ENCODE measurements around the gene RO60. TPM values are rescaled to one million over a fixed set of nuclear protein-coding genes. Genes with fewer than 3 reads are reported as not detected.

The RO60 gene
- total RNA-seq, 2 donors from 2014 or later = 79.4 to 92.0 TPM

DNA sequence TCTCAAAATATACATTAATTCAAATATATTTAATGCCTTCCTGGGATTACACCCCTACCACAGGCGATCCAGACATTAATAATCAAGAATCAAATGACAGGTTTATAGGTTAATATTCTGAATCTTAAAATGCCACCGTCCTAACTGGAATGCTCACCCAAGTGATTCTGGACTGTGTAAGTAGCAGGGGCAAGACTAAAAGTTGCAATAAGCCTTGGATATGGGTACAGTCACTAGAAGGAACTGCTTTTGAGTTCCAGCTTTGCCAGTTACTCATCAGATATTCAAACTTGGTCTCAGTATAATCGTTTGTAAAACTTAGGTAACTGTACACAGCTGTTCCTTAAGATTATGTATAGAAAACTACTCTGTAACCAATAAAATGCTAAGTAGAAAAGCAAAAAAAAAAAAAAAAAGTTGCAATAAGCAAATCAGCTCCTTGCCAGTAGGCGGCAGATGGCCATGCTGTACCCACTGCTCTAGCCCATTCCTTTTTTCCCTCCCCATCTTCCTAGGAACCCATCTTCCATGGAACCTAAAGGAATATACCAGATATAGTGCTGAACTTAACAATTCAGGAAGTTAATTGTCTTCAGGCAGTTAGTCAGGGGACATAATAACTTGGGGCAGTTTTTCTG, 10.5 kb downstream of the RO60 start:
- no peak overlapping the region for H3K27ac Mint-ChIP-seq
- peaks cover 12% of the 10 kb centered on the region for H3K36me3 Mint-ChIP-seq (ENCODE audit: low read depth)
- Histone ChIP-seq H3K4me1 (ENCODE audit: control insufficient read depth, insufficient read depth, low read length) (peaks cover 16% of the 10 kb centered on the region), H3K9me3 (ENCODE audit: control insufficient read depth, low read length) (no peaks in the 10 kb centered on the region), H3K4me3 (ENCODE audit: low read length) (no peak overlapping the region), H3K36me3 (ENCODE audit: control insufficient read depth, insufficient read depth, low read length) (peaks cover 12% of the 10 kb centered on the region), H3K9ac (ENCODE audit: extremely low read depth, low read length, poor library complexity, severe bottlenecking) (no peak overlapping the region), H3K27ac (ENCODE audit: low read depth, low read length) (no peak overlapping the region), H3K27me3 (ENCODE audit: control insufficient read depth, insufficient read depth, low read length, poor library complexity, severe bottlenecking) (peaks cover 19% of the 10 kb centered on the region)
- peak; percentile 76 for DNase-seq
- H3K9me3 Mint-ChIP-seq = no peaks in the 10 kb centered on the region
- 67% methylated on average over 4 of the region's 4 CpGs; no CpG with 5 or more reads in 1 of the 2 experiments for WGBS, 2 experiments (ENCODE audit: insufficient coverage in 1 of 2, insufficient read length in 1 of 2)
- peaks cover 9% of the 10 kb centered on the region for H3K4me1 Mint-ChIP-seq
- peak; percentile 82 for TF ChIP-seq CTCF (conservative IDR thresholded peaks at IDR 0.05)
- no peak overlapping the region for H3K4me3 Mint-ChIP-seq
- H3K27me3 Mint-ChIP-seq (ENCODE audit: insufficient read depth) = peaks cover 2% of the 10 kb centered on the region

DNA sequence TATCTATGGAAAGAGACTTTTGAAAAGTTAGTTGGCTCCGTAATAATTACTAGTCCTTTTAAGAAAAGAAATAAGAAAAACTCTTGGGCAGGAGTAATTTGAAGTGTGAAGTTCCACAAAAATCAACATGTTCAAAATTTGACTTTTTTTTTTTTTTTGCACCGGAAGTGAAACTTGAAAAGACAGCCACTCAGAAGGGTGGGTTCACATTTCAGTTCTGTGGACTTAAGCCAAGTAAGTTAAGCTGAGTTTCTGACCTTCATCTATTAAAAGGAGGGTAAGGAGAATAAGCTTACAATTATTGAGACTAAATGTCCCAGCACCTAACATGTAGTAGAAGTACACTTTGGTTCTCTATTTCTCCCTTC, 11.0 kb downstream of the RO60 start:
- H3K27ac Mint-ChIP-seq = no peak overlapping the region
- H3K9me3 Mint-ChIP-seq = no peaks in the 10 kb centered on the region
- H3K4me3 Mint-ChIP-seq = no peak overlapping the region
- no peak for DNase-seq
- peaks cover 12% of the 10 kb centered on the region for H3K36me3 Mint-ChIP-seq (ENCODE audit: low read depth)
- no peak overlapping the region for H3K9ac ChIP-seq (ENCODE audit: extremely low read depth, low read length, poor library complexity, severe bottlenecking)
- no peak overlapping the region for H3K4me3 ChIP-seq (ENCODE audit: low read length)
- no peaks in the 10 kb centered on the region for H3K9me3 ChIP-seq (ENCODE audit: control insufficient read depth, low read length)
- WGBS, 2 experiments (ENCODE audit: insufficient coverage in 1 of 2, insufficient read length in 1 of 2) = 89% methylated on average over 2 of the region's 2 CpGs; no CpG with 5 or more reads in 1 of the 2 experiments
- H3K27me3 ChIP-seq (ENCODE audit: control insufficient read depth, insufficient read depth, low read length, poor library complexity, severe bottlenecking) = peaks cover 14% of the 10 kb centered on the region
- H3K27ac ChIP-seq (ENCODE audit: low read depth, low read length) = no peak overlapping the region
- TF ChIP-seq CTCF (conservative IDR thresholded peaks at IDR 0.05) = peak; percentile 7
- H3K36me3 ChIP-seq (ENCODE audit: control insufficient read depth, insufficient read depth, low read length) = peaks cover 12% of the 10 kb centered on the region
- peaks cover 9% of the 10 kb centered on the region for H3K4me1 Mint-ChIP-seq
- peaks cover 2% of the 10 kb centered on the region for H3K27me3 Mint-ChIP-seq (ENCODE audit: insufficient read depth)
- H3K4me1 ChIP-seq (ENCODE audit: control insufficient read depth, insufficient read depth, low read length) = peaks cover 16% of the 10 kb centered on the region

DNA sequence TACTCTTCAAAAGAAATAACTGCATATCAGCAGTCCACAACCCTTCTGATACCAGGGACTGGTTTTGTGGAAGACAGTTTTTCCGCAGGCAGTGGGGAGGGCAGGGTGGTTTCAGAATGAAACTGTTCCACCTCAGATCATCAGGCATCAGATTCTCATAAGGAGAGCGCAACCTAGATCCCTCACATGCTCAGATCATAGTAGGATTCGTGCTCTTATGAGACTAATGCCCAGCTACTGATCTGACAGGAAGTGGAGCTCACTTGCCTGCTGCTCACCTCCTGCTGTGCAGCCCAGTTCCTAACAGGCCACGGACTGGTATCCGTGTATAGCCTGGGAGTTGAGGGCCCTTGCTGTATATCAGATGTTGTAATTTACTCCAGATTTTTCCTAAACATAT, 11.5 kb downstream of the RO60 start:
- H3K36me3 Mint-ChIP-seq (ENCODE audit: low read depth) = peaks cover 12% of the 10 kb centered on the region
- 60 to 87% methylated on average over 3 to 5 of the region's 5 CpGs for WGBS, 2 experiments (ENCODE audit: insufficient coverage in 1 of 2, insufficient read length in 1 of 2)
- H3K4me3 Mint-ChIP-seq = no peak overlapping the region

More for the DNA sequence above, 11.5 kb downstream of the RO60 start:
- Histone ChIP-seq H3K27ac (ENCODE audit: low read depth, low read length) (no peak overlapping the region), H3K36me3 (ENCODE audit: control insufficient read depth, insufficient read depth, low read length) (peaks cover 16% of the 10 kb centered on the region), H3K27me3 (ENCODE audit: control insufficient read depth, insufficient read depth, low read length, poor library complexity, severe bottlenecking) (peaks cover 8% of the 10 kb centered on the region), H3K4me1 (ENCODE audit: control insufficient read depth, insufficient read depth, low read length) (peaks cover 14% of the 10 kb centered on the region), H3K4me3 (ENCODE audit: low read length) (no peak overlapping the region), H3K9ac (ENCODE audit: extremely low read depth, low read length, poor library complexity, severe bottlenecking) (no peak overlapping the region), H3K9me3 (ENCODE audit: control insufficient read depth, low read length) (no peaks in the 10 kb centered on the region)
- DNase-seq = no peak
- no peak for TF ChIP-seq CTCF (conservative IDR thresholded peaks at IDR 0.05)
- H3K27ac Mint-ChIP-seq = no peak overlapping the region
- H3K27me3 Mint-ChIP-seq (ENCODE audit: insufficient read depth) = no peaks in the 10 kb centered on the region
- H3K9me3 Mint-ChIP-seq = no peaks in the 10 kb centered on the region
- H3K4me1 Mint-ChIP-seq = peaks cover 9% of the 10 kb centered on the region
